Measurements from ENCODE around the gene ANKRD13B.
"Not testable (repeated sequence)": the region's sequence is repeated elsewhere in the genome, so short reads cannot be mapped to it uniquely, and the experiment has no call there.

ANKRD13B gene

GRCh38 chr17:29643817-29644160, 50.9 kb downstream of the ANKRD13B start:
- FAIRE-seq, result no peak
- no peak for DNase-seq (ENCODE audit: insufficient read length, low spot score)
- TF ChIP-seq, protein P1, sequence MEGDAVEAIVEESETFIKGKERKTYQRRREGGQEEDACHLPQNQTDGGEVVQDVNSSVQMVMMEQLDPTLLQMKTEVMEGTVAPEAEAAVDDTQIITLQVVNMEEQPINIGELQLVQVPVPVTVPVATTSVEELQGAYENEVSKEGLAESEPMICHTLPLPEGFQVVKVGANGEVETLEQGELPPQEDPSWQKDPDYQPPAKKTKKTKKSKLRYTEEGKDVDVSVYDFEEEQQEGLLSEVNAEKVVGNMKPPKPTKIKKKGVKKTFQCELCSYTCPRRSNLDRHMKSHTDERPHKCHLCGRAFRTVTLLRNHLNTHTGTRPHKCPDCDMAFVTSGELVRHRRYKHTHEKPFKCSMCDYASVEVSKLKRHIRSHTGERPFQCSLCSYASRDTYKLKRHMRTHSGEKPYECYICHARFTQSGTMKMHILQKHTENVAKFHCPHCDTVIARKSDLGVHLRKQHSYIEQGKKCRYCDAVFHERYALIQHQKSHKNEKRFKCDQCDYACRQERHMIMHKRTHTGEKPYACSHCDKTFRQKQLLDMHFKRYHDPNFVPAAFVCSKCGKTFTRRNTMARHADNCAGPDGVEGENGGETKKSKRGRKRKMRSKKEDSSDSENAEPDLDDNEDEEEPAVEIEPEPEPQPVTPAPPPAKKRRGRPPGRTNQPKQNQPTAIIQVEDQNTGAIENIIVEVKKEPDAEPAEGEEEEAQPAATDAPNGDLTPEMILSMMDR (IDR thresholded peaks at IDR 0.05; ENCODE audit: insufficient read depth, missing control alignments), result no peak

GRCh38 chr17:29645515-29646051, 52.7 kb downstream of the ANKRD13B start:
- FAIRE-seq (no peak), DNase-seq (ENCODE audit: insufficient read length, low spot score) (no peak)
- TF ChIP-seq, protein P1 (IDR thresholded peaks at IDR 0.05; ENCODE audit: insufficient read depth, missing control alignments), result no peak

GRCh38 chr17:29648005-29648404, 55.1 kb downstream of the ANKRD13B start:
- DNase-seq (ENCODE audit: insufficient read length, low spot score) (no peak), FAIRE-seq (no peak)
- TF ChIP-seq, protein P1 (IDR thresholded peaks at IDR 0.05; ENCODE audit: insufficient read depth, missing control alignments), result no peak

GRCh38 chr17:29649359-29649758, 56.4 kb downstream of the ANKRD13B start:
- FAIRE-seq (no peak), DNase-seq (ENCODE audit: insufficient read length, low spot score) (no peak)
- TF ChIP-seq, protein P1 (IDR thresholded peaks at IDR 0.05; ENCODE audit: insufficient read depth, missing control alignments), result no peak

- FAIRE-seq, result no peak
Measured at GRCh38 chr17:29650396-29650795, 57.5 kb downstream of the ANKRD13B start.

GRCh38 chr17:29651913-29652312, 59.0 kb downstream of the ANKRD13B start:
- not testable (repeated sequence) for FAIRE-seq; DNase-seq (ENCODE audit: insufficient read length, low spot score)

More at GRCh38 chr17:29650396-29650795, 57.5 kb downstream of the ANKRD13B start:
- TF ChIP-seq, protein P1 (IDR thresholded peaks at IDR 0.05; ENCODE audit: insufficient read depth, missing control alignments), result no peak
- no peak for DNase-seq (ENCODE audit: insufficient read length, low spot score)

DNA sequence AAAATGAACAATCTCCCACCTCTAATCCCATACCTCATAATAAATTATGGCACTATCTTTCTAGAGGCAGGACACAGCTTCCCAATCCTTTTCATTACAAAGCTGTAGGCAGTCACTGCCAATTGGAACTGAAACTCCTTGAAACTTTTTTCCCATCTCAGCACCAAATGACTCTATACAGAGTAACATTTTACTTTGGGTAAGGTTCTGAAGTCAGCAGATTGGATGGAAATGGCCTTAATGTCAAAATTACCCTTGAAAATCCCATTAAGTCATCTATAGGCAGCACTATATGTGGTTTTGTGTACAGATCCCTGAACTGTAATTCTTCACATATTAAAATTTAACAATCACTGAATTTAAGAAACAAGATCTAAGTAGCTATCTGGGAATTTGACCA, 60.0 kb downstream of the ANKRD13B start:
- no peak for FAIRE-seq
- DNase-seq (ENCODE audit: insufficient read length, low spot score), result no peak
- TF ChIP-seq, protein P1 (IDR thresholded peaks at IDR 0.05; ENCODE audit: insufficient read depth, missing control alignments), result no peak
